GM18498 (cell line): ENCODE measurements around the gene AGPAT4.

Experiments
- ATAC-seq: cut with Tn5 transposase; IDR thresholded peaks from one replicate; pipeline ENCODE4 v1.9.1; 2021; ENCODE audit warnings: mild to moderate bottlenecking, moderate library complexity; ENCODE audit not compliant: unreplicated experiment

The AGPAT4 gene

DNA sequence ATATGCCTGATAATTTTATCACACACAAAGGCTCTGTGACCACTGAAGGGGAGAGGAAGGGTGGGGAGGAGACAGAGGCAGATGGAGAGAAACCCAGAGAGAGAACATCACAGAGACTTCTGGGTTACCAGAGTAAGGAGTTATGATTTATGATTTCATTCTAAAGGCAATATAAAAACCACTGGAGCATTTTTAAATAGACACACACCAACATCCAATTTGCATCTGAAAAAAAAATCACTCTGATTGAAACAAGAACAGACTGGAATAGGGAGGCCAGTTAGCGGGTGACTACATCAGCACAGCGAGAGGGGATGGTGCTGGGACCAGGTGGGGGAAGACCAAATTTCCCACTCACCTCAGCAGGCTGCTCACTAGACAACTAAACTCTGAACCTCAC lies 104.8 kb downstream of the AGPAT4 start:
- no peak for ATAC-seq

DNA sequence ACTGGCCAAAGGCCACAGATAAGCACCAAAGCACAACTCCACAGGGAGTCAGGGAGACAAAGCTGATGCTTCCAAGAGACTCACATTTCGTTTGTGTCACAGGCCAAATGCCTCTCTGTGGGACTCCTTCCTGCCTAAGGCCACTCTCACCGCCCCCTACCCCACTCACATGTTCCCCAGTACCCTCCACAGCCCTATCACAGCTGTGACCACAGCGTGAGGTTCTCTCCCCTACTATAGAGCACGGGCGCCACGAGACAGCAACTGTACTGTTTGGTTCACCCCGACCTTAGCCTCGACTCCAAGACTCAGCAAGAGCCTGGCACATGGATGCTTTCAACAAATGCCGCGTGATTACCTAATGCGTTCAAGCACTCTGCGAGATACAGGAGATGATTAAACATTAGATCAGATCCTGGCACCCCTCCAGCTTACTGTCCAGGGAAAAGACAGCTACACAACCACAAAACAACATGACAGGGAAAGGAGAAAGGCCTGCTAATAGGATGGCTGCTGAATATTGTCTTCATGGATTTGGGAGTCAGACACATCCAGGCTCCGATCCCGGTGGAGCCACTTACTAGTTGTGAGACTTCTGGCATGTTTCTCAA lies 105.5 kb downstream of the AGPAT4 start:
- ATAC-seq: no peak

DNA sequence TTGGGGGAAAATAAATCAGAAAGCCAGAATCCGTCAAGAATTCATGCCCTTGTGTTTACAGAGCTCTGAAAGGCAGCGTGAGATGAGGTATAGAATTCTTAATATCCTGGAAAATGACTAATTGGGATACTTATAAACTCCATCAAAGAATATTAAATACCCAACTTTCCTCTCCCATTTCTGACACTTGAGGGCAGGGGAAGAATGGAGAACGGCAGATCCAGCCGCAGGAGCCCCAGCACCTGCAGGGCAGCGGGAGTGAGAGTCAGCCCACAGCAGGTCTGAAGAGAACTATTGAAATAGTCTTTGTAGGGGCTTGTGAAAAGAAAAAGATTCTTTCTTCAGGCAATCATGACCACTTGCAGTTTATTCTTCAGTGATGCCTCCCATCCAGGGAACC lies 107.2 kb downstream of the AGPAT4 start:
- no peak for ATAC-seq

GRCh38 chr6:161166176-161166575 lies 107.7 kb downstream of the AGPAT4 start:
- ATAC-seq: no peak

- ATAC-seq: no peak
Measured at GRCh38 chr6:161164182-161164625, 109.7 kb downstream of the AGPAT4 start.

DNA sequence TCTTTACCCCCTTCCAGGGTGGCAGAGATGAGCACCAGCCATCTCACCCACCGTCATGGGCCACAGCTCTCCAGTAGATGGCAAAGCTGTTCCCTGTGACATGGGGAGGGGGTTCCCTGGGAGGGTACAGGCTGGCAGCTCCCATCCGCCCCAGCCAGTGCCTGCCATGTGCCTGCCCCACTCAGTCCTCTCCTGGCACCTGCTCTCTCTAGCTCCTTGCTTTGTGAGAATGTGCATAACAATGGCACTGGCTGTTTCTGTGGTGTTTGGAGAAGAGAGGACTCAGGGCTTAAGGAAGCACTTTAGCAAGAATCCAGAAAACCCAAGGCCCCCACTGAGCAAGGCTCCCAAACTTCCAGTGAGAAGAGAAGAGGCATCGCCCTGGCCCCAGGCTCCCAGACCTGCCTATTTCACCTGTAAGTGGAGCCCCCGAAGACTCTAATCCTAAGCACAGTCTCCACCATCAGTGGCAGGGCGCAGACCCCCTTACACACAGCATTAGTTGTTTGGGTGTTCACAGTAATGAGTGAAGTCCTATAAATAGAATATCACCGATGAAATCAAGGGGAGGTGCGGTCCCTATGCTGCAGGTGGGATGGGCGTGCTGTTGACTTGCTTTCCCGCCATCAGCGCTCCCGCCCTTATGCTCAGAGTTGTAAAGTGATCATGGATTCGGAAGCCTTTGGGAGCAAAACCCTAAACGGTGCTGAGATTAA lies 110.2 kb downstream of the AGPAT4 start:
- no peak for ATAC-seq

DNA sequence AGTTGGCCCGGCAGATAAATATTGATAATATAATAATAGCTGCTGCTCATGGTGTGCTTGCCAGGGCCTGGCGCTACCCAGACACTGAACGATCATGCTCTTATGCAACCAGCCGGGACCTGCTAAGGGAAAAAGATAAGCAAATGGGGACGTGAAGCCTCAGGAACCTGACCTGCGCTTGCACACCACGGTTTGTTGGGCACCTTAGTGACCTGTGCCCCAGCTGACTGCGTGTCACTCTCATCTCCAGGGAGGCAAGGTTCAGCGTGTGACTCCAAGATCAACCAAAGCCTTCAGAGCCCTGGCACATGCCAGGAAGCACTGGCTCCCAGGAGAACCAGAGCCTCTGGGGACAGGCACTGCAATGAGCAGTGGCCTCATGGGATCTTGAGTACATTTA lies 111.1 kb downstream of the AGPAT4 start:
- ATAC-seq: no peak

- ATAC-seq: no peak
Measured at GRCh38 chr6:161161889-161162624, 111.8 kb downstream of the AGPAT4 start.

DNA sequence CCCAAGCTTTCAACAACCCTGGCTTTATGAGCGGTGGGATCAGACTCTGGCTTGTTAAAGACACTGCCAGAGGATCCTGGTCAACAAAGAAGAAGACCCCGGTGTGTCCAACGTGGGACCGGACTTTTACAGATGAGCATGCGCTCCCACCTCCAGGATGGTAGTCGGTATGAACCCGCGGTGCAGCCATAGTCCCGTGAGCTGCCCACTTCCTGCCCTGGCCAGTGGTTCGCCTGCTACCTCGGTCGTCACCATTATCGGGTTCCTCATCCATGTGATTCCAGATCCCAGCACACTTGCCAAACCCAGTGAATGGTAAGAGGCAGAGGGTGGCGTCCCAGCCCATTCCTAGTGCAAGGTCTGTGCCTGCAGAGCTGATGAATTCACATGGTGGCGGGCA lies 112.7 kb downstream of the AGPAT4 start:
- ATAC-seq: no peak

GRCh38 chr6:161154796-161155335 lies 119.0 kb downstream of the AGPAT4 start:
- no peak for ATAC-seq

- no peak for ATAC-seq
Measured at GRCh38 chr6:161153725-161154124, 120.1 kb downstream of the AGPAT4 start.

- ATAC-seq: no peak
Measured at GRCh38 chr6:161152907-161153662, 120.8 kb downstream of the AGPAT4 start.

DNA sequence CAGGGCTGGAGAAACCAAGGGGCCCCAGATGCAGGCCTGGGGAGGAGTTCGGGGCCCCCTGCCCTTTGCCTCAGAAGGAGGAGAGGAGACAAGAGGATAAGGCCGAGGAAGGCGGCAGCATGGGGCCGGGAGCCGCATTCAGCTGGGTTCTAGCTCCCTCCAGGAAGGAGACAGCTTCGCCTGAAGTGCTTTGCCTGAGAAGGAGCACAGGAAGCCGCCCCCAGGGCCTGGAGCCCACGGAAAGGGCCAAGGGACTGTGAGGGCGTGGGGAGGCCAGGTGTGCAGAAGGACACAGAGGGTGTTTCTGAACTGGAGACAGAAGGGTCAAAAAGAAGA lies 121.4 kb downstream of the AGPAT4 start:
- ATAC-seq: no peak

- no peak for ATAC-seq
Measured at GRCh38 chr6:161151660-161152526, 122.0 kb downstream of the AGPAT4 start.

DNA sequence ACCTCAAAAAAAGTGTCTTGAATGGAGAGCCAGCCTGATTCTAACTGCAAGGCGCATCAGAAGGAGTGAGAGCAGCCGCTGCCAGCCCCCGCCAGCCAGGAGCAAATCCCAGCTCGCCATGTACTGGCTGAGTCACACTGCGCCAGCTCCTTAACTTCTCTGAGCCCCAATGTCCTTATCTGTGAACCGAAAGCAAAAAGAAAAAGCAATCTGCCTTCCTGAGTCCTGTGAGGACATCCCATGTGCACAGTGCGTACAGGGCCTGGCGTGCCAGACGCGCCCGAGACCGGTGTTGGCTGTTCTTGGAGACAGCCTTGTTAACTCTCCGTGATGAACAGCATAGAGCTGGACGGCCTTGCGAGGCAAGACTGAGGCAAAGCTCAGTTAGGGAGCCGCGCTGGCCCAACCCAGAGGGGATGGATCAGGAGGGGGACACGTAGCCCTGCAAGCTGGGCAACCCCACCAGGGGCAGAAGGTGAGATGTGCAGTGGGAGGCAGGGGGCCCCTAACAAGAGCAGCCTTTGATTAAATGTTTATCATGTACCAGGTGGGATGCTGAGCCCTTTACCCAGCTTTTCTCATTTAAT lies 122.7 kb downstream of the AGPAT4 start:
- ATAC-seq: no peak

GRCh38 chr6:161150566-161150965 lies 123.3 kb downstream of the AGPAT4 start:
- no peak for ATAC-seq

- ATAC-seq: no peak
Measured at GRCh38 chr6:161150136-161150535, 123.7 kb downstream of the AGPAT4 start.

DNA sequence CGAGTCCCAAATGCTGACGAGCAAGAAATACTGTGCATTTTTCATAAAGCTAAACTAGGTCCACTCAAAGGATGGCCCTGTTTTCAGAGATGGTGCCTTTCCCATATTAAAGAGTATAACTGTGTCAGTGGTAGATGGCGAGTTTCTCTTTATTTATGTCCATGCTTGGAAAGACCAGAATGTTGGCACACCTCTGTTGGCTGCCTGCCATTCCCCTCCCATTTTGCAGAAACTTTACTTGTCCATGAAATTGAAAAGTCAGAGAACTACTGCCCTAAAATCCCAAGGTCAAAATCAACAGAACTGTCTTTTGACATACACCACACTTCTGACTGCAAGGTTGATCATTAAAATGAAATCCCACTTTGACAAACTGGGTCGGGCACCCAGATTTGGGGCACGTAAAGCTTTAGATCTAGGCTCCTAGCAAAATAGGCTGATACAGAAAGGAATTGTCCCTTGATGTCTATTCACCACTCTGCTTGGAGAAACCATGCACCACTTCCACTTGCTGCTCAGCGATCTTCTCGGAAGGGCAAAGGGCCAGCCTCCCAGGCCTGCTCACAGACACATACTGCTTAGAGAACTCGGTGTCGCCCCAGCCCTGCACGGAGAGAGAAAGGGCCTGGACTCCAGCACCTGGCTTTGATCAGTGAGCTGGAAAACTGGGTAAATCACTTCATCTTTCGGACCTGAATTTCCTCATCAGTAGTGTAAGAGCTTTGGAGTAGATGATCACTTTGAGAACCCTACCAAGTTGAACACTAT lies 130.0 kb downstream of the AGPAT4 start:
- ATAC-seq: no peak

- ATAC-seq: no peak
Measured at GRCh38 chr6:161142957-161143296, 130.9 kb downstream of the AGPAT4 start.
